IPS DF 6.9 (cell line): ENCODE data around the gene B2M.
"Not testable (repeated sequence)": the region's sequence is repeated elsewhere in the genome, so short reads cannot be mapped to it uniquely, and the experiment has no call there.

Experiments
- DNase-seq: peaks from one replicate; pipeline ENCODE4 v3.0.0-alpha.2; 2013; ENCODE audit warnings: low read depth, low spot score
- H3K27ac ChIP-seq: one replicate; pipeline ENCODE4 v1.5.1; 2013; ENCODE audit warnings: low read length, control low read depth
- H3K27me3 ChIP-seq: 2 replicates; pipeline ENCODE4 v1.6.1; 2013; ENCODE audit warnings: mild to moderate bottlenecking, low read length; ENCODE audit not compliant: control insufficient read depth, insufficient read depth
- H3K36me3 ChIP-seq: 2 replicates; pipeline ENCODE4 v1.6.1; 2013; ENCODE audit warnings: low read length; ENCODE audit not compliant: control insufficient read depth, insufficient read depth
- H3K4me1 ChIP-seq: 2 replicates; pipeline ENCODE4 v1.6.1; 2013; ENCODE audit warnings: low read length; ENCODE audit not compliant: control insufficient read depth, insufficient read depth
- H3K4me3 ChIP-seq: 2 replicates; pipeline ENCODE4 v1.5.1; 2013; ENCODE audit warnings: mild to moderate bottlenecking, low read length
- H3K9me3 ChIP-seq: 2 replicates; pipeline ENCODE4 v1.6.1; 2013; ENCODE audit warnings: low read length, inconsistent platforms; ENCODE audit not compliant: control insufficient read depth, insufficient read depth
- whole genome bisulfite sequencing: extraction: QIAGEN DNeasy Blood & Tissue Kit; methylation state at CpG from one replicate; pipeline ENCODE4 v1.1.7; 2013; ENCODE audit warnings: mixed read lengths, missing lambda C conversion rate; ENCODE audit not compliant: insufficient read length, insufficient coverage; 5-methylcytosine and 5-hydroxymethylcytosine counted together

B2M gene

DNA sequence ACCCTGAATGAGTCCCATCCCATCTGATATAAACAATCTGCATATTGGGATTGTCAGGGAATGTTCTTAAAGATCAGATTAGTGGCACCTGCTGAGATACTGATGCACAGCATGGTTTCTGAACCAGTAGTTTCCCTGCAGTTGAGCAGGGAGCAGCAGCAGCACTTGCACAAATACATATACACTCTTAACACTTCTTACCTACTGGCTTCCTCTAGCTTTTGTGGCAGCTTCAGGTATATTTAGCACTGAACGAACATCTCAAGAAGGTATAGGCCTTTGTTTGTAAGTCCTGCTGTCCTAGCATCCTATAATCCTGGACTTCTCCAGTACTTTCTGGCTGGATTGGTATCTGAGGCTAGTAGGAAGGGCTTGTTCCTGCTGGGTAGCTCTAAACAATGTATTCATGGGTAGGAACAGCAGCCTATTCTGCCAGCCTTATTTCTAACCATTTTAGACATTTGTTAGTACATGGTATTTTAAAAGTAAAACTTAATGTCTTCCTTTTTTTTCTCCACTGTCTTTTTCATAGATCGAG lies 4.5 kb downstream of the B2M start:
- H3K4me3 ChIP-seq: no peak overlapping the region
- H3K9me3 ChIP-seq: no peaks in the 10 kb centered on the region
- H3K27ac ChIP-seq: no peak overlapping the region
- H3K36me3 ChIP-seq: no peaks in the 10 kb centered on the region; the same call in 1 of the 2 replicates
- no peaks in the 10 kb centered on the region for H3K4me1 ChIP-seq
- no CpG with 5 or more reads among the region's 2 CpGs for WGBS
- DNase-seq: no peak
- no peaks in the 10 kb centered on the region; the same call in 1 of the 2 replicates for H3K27me3 ChIP-seq

DNA sequence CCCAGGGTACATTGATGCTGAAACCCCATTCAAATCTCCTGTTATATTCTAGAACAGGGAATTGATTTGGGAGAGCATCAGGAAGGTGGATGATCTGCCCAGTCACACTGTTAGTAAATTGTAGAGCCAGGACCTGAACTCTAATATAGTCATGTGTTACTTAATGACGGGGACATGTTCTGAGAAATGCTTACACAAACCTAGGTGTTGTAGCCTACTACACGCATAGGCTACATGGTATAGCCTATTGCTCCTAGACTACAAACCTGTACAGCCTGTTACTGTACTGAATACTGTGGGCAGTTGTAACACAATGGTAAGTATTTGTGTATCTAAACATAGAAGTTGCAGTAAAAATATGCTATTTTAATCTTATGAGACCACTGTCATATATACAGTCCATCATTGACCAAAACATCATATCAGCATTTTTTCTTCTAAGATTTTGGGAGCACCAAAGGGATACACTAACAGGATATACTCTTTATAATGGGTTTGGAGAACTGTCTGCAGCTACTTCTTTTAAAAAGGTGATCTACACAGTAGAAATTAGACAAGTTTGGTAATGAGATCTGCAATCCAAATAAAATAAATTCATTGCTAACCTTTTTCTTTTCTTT lies 5.8 kb downstream of the B2M start:
- Histone ChIP-seq H3K4me1 (no peaks in the 10 kb centered on the region), H3K27ac (no peak overlapping the region), H3K9me3 (no peaks in the 10 kb centered on the region), H3K27me3 (no peaks in the 10 kb centered on the region; the same call in 1 of the 2 replicates), H3K36me3 (no peaks in the 10 kb centered on the region; the same call in 1 of the 2 replicates), H3K4me3 (no peak overlapping the region)
- DNase-seq: no peak
- WGBS: no CpG with 5 or more reads among the region's 2 CpGs

DNA sequence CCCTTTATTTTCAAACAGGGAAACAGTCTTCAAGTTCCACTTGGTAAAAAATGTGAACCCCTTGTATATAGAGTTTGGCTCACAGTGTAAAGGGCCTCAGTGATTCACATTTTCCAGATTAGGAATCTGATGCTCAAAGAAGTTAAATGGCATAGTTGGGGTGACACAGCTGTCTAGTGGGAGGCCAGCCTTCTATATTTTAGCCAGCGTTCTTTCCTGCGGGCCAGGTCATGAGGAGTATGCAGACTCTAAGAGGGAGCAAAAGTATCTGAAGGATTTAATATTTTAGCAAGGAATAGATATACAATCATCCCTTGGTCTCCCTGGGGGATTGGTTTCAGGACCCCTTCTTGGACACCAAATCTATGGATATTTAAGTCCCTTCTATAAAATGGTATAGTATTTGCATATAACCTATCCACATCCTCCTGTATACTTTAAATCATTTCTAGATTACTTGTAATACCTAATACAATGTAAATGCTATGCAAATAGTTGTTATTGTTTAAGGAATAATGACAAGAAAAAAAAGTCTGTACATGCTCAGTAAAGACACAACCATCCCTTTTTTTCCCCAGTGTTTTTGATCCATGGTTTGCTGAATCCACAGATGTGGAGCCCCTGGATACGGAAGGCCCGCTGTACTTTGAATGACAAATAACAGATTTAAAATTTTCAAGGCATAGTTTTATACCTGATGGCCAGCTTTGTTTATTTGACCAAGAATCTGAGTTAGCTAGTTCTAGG lies 7.0 kb downstream of the B2M start:
- Histone ChIP-seq H3K27ac (no peak overlapping the region), H3K4me1 (no peaks in the 10 kb centered on the region), H3K4me3 (no peak overlapping the region), H3K27me3 (no peaks in the 10 kb centered on the region), H3K36me3 (no peaks in the 10 kb centered on the region; the same call in 1 of the 2 replicates), H3K9me3 (no peaks in the 10 kb centered on the region)
- DNase-seq: no peak
- no CpG with 5 or more reads among the region's 4 CpGs for WGBS

DNA sequence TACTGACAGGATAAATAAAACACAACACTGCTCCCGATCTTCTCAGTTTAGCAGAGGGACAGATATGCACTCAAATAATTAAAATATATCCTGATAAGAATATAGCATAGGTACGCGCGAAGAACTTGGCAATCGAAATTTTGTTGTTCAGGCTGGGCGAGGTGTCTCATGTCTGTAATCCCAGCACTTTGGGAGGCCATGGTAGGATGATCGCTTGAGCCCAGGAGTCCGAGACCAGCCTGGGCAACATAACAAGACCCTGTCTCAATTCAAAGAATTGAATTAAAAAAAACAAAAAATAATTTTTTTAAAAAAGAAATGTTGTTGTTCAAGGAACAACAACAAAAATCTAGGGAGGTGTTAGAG lies 7.6 kb downstream of the B2M start:
- WGBS: no CpG with 5 or more reads among the region's 8 CpGs
- no peak for DNase-seq
- Histone ChIP-seq H3K36me3 (no peaks in the 10 kb centered on the region; the same call in 1 of the 2 replicates), H3K4me3 (no peak overlapping the region), H3K27me3 (no peaks in the 10 kb centered on the region), H3K4me1 (no peaks in the 10 kb centered on the region), H3K27ac (no peak overlapping the region), H3K9me3 (no peaks in the 10 kb centered on the region)

DNA sequence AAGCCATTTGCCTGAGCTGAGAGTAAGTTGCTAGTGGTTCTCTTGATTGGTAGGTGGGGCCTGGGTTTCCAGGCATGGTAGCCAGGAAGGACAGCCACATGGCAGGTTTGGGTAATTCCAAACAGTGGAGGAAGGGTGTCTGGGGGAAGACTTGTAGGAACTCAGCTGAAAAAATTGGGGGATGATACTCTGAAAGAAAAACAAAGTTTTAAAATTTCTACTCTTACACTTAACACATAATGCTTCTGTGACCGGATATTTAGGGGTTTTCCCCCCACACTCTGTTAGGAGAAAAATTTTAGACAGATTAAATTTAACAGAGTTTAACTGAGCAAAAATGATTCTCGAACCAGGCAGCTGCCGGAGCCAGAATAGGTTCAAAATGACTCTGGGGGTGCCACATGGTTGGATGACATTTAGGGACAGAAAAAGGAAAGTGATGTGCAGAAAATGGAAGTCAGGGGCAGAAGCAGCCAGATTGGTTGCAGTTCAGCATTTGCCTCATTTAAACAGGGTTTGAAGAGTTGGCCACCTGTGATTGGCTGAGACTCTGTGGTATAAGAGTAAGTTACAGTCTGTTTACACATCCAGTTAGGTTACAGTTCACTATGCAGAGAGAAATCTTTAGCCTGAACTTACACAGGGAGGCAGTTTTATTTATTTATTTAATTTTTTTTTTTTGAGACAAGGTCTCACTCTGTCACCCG lies 8.1 kb downstream of the B2M start:
- H3K36me3 ChIP-seq: no peaks in the 10 kb centered on the region; the same call in 1 of the 2 replicates
- no peak for DNase-seq
- no peak overlapping the region for H3K4me3 ChIP-seq
- H3K27me3 ChIP-seq: no peaks in the 10 kb centered on the region
- no CpG with 5 or more reads among the region's 4 CpGs for WGBS
- H3K4me1 ChIP-seq: no peaks in the 10 kb centered on the region
- H3K27ac ChIP-seq: no peak overlapping the region
- H3K9me3 ChIP-seq: no peaks in the 10 kb centered on the region

DNA sequence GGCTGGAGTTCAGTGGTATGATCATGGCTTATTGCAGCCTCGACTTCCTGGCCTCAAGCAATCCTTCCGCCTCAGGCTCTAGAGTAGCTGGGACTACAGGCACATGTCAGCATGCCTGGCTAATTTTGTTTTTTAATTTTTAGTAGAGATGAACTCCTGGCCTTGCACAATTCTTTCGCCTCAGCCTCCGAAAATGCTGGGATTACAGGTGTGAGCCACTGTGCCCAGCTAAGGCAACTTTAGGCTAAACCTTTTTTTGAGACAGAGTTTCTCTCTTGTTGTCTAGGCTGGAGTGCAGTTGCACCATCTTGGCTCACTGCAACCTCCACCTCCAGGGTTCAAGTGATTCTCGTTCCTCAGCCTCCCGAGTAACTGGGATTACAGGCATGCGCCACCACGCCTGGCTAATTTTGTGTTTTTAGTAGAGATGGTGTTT lies 8.7 kb downstream of the B2M start:
- H3K27ac ChIP-seq, H3K4me1 ChIP-seq: not testable (repeated sequence)
- no CpG with 5 or more reads among the region's 8 CpGs for WGBS

DNA sequence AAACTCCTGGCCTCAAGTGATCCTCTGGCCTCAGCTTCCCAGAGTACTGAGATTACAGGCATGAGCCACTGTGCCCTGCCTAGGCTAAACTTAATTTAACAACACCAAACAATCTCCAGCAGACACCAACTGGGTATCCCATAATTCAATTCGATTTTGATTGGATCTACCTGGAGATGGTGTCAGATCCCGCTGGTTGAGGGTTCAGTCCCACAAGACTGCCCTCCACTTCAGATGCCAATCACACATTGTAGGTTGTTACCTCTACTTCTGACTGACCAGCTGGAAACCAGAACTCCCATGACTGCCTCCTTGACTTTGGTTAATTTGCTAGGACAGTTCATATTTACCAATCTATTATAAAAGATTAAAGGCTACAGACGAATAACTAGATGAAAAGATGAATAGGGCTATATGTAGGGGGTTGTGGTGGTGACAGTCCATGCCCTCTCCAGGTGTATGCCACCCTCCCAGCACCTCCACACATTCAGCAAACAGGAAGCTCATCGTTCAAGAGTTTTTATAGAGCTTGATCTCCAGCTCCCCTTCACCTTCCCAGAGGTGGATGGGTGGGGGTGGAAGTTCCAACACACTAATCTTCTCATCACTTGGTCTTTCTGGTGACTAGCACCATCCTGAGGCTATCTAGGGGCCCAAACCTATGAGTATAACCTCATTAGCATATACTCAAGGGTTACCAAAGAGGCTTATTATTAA lies 9.3 kb downstream of the B2M start:
- H3K27ac ChIP-seq: no peak overlapping the region
- no peaks in the 10 kb centered on the region for H3K9me3 ChIP-seq
- no CpG with 5 or more reads among the region's 4 CpGs for WGBS
- H3K27me3 ChIP-seq: no peaks in the 10 kb centered on the region
- no peak overlapping the region for H3K4me3 ChIP-seq
- DNase-seq: no peak
- no peaks in the 10 kb centered on the region; the same call in 1 of the 2 replicates for H3K36me3 ChIP-seq
- H3K4me1 ChIP-seq: no peaks in the 10 kb centered on the region

More for the DNA sequence above, 8.7 kb downstream of the B2M start:
- not testable (repeated sequence) for H3K4me3 ChIP-seq, H3K36me3 ChIP-seq, DNase-seq, H3K9me3 ChIP-seq, H3K27me3 ChIP-seq

DNA sequence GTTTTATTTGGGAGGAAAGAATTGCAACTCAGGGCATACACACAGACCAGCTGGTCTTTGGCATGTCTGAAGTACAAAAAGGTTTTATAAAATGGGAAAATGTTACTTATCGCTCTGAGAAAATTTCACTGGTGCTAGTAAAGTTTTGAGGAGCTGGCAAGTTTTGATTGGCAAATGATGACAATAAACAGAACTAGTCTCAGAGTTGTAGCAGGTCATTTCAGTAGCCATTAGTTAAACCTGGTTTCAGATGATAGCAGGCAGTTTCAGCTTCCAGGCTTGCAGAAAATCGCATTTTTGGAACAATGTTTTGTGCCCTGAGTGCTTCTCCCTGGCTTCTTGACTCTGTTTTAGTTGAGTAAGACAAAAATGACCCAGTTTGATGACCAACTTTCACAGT lies 10.7 kb downstream of the B2M start:
- no peaks in the 10 kb centered on the region for H3K4me1 ChIP-seq
- no peak overlapping the region for H3K4me3 ChIP-seq
- no peak overlapping the region for H3K27ac ChIP-seq
- DNase-seq: no peak
- H3K27me3 ChIP-seq: no peaks in the 10 kb centered on the region
- H3K9me3 ChIP-seq: no peaks in the 10 kb centered on the region
- no peaks in the 10 kb centered on the region; the same call in 1 of the 2 replicates for H3K36me3 ChIP-seq
- WGBS: no CpG with 5 or more reads among the region's 2 CpGs

DNA sequence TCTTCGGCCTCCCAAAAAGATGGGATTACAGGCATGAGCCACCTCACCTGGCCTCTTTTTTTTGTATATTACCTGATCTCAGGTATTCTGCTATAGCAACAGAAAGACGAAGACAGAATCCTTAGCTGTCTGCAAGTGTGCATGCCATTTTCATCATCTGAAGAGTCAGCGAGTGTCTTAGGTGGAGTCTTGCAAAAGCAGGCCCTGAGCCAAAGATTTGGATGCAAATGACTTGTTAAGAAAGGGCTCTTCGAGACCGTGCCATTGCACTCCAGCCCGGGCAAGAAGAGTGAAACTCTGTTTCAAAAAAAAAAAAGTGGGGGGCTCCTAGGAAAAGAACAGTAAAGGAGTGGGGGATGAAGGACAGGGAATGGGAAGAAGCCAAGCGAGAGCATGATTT lies 14.8 kb downstream of the B2M start:
- H3K4me1 ChIP-seq: no peaks in the 10 kb centered on the region
- no peaks in the 10 kb centered on the region for H3K36me3 ChIP-seq
- H3K27me3 ChIP-seq: no peaks in the 10 kb centered on the region
- H3K4me3 ChIP-seq: no peak overlapping the region
- no CpG with 5 or more reads among the region's 7 CpGs for WGBS
- no peak for DNase-seq
- H3K27ac ChIP-seq: no peak overlapping the region
- H3K9me3 ChIP-seq: no peaks in the 10 kb centered on the region
